NCI-H2196 (cell line): Measurements from ENCODE around the gene KCNQ1.

ENCODE experiments used
- DNase-seq: peaks from one replicate; lab custom pipeline; 2025; ENCODE audit not compliant: unreplicated experiment; lab: John Stamatoyannopoulos, UW

The KCNQ1 gene

DNA sequence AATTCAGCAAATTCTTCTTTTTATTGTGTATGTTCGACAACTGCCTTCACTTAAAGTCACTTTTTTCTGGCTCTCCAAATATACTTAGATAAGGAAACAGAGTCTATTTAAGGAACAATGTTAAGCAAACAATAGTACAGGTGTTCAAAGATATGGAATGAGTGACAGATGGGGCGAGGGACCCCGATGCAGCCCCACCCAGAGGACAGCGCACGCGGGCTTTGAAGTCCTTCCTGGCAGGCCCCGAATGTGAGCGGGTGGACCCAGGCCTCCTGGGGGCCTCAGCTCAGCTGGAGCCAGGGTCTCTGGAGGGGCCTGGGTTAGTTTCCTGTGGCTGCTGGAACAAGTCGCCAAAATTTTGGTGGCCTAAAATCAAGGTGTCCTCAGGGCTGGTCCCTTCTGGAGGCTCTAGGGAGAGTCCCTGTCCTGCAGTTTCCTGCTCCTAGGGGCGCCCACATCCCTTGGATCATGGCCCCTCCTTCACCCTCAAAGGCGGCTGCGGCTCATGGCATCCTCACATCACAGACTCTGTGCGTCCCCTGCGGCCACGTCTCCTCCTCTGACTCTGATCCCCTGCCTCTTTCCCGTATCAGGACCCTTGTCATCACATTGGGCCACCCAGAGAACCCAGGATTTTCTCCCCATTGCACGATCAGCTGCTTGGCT is 295.6 kb downstream of the KCNQ1 start:
- no peak for DNase-seq

DNA sequence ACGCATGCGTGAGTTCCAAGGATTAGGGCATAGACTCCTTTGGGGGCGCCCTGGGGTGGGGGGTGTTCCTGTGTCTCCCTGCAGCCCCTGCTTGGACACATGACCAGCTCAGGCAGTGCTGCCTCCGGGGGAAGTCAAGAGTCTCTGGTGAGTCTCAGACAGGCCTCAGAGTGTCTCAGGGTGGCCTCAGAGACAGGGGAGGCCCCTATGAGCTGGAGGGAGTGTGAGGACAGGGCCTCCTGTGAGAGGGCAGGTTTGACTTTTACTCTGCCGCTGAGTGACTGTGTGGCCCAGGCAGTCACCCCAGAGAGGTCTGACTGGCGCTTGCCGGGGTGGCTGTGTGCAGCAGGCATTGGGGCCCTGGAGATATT is 296.2 kb downstream of the KCNQ1 start:
- DNase-seq = no peak

DNA sequence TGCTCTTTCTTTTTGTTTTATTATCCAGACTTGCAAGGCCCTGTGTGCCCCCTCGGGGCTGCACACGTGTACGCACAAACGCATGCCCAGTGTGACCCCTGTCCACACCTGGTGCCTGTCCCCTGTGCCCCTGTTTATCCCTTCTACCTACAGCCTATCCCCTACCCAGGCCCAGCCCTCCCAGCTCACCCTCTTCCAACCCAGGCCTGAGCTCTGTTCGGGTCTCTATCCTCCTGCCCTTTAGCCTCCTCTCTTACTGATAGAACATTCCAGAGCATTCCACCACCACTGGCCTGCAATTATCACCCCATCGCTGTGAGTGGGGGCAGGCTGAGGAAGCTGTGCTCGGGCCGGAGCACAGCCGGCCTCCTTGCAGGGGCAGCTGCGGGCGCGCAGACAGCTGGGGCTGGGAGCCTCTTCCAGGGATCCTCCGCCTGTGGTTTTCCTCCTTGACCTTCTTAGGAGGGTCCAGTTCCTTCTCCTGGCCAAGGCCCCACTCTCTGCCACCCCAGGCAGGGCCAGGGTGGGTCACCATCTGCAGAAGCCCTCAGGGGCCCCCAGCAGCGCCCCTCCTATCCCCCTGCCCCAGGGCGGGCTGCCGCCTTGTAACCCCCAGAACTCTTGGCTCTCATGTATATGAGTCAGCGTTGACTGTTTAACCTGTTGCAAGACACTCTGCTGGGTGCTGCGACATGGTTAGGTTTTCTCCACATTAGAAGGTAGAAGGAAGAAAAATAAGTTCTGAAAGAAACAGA is 296.7 kb downstream of the KCNQ1 start:
- no peak for DNase-seq

DNA sequence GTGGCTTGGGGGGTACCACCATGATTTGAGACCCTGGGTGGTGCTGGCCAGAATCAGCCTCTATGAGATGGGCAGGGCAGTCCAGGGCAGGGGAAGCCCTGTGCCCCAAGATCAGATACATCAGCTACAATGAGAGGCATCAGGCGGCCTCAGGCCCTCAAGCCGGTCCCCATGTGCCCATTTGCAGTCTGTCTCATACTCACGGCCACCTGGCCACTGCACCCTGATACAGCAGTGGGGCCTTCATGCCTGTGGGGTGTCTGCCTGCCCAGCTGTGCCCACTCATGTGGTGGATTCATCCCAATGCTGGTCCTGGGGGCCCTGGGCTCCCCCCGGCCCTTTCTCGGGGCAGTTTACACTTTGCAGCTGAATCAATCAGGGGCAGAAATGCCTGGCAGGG is 297.4 kb downstream of the KCNQ1 start:
- no peak for DNase-seq

DNA sequence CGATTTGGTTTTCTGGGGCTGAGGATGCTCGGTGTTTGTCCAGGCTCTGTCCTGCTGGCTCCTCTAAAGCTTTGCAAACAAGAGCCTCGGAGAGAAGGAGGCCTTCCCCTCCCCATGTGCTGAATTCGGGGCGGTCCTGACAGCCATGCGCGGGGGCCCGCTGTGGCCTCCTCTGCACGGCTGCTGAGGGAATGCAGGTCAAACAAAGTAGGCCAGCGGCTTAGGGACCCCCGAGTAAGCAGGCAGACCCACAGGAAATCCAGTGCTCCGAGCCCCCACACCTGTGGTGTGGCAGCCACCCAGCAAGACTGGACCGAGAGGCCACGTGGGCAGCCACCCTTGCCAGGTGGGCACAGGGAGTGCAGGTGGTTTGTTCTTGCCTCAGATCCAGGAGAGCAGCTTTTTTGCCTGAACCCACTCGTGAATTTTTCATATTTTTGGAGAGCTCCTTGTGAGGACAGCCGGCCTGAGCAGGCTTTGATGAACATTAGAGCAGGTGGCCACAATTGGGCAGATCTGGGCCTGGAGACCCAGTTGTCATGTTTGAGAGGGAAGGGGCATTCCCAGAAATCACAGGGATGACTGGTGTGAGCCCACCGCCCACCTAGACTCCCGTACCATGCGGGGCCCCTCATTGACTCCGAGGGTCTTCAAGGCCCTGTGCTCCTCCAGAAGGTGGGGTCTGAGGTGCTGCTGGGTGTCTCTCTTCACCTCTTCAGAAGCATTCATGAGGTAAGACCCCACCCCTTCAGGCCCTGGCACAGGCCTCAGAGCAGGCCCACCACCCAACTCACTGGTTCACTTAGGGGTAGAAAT is 298.0 kb downstream of the KCNQ1 start:
- DNase-seq = no peak

DNA sequence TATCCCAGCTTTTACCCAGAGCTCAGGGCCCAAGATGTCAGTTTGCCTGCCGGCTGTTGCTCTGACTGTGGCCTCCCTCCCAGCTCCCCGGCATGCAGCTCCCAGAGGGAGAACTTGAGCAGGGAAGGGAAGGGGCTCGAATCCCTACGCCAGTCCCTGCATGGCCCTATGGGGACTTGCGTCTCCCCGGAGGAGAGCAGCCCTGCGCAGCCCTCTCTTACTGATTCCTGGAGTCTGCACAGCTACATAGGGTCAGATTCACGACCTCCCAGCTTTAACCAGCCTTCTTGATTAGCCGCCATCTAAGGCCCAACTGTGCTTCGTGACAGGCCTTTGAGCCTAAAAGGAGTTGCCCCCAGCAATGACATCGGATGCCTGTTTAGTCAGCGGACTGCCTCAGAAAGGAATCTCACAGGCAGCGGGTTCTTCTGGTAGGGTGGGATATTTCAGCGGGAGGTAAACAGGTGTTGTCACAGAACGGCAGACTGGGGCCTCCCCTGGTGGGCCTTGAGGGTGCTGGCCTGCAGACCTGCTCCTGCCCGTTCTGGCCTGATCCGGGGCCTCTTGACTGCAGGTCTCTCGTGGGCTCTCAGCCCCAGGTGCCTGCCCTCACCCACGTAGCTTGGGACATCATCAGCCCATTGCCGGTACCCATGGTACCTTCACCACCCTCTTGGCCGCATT is 298.8 kb downstream of the KCNQ1 start:
- DNase-seq = no peak

DNA sequence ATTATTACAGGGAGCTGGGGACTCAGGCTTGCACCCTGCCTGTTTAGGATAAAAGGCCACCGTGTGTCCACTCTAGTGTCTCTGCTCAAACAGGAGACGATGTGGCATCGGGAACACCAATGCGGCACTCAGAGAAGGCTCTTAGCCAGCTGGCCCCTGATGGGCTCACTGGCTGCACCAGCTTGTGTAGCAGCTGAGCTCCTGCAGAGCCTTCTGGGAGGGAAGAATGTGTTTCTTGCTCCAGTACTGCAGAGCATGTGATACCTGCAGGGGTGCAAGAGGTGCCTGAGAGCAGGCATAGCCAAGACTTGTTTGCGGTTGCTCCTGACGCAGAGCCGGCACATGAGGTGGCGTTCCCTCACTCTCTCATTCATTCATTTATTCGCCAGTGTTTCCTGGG is 299.4 kb downstream of the KCNQ1 start:
- DNase-seq = no peak

DNA sequence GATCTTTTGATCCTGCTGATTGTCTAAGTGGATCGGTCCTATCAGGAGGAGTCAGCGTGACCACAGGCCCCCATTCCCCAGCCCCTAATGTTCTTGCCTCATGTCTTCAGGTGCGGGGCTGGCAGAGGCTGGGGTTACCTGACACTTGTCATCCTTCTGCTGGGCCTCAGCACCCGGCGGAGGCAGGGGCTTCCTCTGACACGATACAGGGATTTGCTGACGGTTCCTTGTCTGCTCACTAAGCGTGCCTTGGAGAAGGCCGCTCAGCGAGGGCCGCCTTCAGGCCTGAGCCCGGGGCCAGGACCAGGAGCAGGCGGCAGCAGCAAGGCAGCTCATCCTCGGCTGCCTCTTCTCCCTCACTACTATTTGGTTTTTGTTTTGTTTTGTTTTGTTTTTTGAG is 300.7 kb downstream of the KCNQ1 start:
- no peak for DNase-seq

DNA sequence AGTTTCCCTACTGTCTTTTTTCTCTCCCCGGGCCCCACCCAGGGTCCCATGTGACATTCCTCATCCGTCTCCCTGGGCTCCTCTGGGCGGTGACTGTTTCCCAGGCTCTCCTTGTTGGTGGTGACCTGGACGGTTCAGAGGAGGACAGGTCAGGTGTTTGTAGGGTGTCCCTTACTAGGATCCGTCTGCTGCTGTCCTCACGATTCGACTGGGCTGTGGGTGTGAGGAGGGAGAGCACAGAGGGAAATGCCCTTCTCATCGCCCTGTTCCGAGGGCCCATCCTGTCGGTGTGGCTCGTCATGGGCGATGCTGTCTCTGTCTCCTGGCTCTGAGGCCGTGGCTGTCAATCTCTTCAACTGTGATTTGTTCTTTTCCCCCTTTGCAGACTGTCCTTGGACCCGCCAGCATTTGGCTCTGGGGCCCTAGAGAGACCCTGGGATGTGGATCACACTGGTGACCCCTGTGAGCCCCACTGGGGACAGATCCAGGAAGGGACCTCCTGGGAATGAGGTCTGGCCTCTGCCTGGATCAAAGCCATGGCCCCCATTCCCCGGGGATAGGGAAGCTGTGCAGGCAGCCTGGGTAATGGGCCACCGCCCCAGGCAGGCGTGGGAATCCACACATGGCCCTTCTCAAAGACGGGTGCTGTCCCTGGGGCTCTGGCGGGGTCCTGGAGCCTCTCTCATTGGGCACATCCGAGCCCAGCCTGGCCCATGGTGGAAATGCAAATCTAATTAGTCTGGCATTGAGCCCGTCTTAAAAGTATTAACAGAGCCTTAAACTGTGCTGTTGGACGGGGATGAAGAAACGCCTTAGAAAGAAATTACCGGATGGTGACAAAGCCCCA is 301.8 kb downstream of the KCNQ1 start:
- DNase-seq = no peak

DNA sequence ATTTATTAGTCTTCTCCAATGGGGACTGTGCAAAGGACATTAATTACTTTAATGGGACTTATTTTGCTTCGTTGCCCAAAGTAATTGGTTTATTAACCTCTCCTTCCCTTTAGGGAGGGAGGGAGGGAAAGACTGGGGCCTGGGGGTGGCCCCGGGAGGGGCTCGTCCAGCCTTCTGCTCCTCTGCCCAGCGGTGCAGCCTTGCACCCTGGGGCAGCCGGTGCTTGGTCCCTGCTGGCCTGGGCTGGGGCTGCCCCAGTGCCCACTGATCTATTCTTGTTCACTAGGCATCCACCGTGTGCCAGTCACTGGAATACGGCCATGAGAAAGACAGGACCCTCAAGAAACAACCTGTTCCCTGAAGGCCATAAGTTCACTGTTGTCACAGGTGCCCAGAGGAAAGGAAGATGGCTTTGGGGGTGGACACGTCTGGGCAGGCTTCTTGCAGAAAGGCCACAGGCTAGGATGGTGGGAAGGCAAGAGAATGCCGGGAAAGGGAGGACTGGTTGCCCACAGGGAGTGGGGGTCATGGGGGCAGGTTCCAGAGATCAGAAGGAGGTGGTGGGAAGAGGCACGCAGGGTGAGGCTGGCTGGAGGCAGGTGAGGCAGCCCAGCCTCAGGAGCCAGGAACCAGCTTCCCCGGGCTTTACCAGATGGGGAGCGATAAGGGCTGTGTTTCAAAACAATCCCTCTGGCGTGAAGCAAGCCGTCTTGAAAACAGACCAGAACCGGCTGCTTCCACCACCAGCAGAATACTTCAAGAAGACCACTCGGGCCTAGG is 302.6 kb downstream of the KCNQ1 start:
- no peak for DNase-seq

DNA sequence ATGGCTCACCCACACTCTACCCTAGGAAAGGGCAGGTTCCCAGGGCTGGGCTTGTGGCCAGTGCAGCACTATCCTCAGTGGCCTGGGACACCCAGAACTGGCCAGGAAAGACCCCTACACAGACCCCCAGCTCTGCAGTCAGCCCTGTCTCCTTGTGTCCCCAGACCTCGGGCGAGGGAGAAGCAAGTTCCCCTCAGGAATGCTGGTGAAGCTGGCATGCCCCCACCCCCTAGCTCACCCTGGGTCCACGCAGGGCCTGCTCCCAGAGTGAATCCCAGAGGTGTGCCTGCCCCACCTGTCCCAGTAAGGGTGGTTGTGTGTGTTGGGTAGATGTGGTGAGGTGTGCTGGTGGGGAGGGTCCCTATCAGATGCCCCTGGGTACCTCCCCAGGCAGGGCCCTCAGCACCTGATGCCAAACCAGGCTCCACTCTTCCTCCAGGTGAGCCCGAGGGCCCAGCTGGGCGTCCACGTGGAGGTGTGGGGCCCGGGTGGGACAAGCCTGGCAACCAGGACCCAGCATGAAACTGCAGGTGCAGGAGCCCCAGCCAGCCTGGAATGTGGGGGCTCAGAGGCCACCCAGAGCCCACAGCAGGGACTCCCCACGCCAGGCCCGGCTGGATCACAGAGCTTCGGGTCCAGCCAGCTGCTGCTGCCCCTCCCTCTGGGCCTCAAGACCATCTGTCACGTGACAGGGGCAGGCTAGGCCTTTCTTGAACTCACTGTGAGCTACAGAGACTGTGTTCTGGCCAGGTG is 303.4 kb downstream of the KCNQ1 start:
- no peak for DNase-seq

DNA sequence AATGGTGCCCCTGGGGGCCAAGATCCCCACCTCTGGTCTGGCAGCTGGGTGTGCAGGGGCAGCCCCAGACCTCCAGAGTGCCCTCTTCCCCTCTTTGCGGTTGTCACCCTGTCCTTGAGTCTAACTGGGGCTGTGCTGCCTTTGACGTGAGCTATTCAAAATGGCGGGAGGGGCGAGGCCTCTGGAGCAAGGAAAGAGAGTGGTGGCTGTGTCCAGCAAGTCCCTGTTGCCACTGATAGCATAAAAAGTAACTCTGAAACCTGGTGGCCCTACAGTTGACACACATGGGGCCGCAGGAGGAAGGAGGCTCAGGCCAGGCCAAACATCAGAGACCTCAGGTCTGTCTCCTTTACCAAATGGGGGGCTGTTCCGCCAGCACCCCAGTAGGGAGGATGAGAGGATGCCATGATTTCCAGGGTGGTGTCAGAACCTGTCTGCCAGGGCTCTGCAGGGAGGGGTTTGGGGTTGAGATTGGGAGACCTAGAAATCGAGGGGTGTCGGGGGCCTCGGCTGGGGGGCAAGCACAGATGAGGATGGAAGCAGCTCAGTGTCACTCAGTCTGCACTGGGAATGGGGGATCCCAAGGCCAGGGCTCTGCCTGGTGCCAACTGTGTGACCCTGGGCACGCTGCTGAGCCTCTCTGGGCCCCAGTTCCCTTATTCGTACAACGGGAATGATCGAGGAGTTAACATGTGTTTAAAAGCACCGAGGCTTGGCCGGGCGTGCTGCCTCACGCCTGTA is 304.2 kb downstream of the KCNQ1 start:
- no peak for DNase-seq

DNA sequence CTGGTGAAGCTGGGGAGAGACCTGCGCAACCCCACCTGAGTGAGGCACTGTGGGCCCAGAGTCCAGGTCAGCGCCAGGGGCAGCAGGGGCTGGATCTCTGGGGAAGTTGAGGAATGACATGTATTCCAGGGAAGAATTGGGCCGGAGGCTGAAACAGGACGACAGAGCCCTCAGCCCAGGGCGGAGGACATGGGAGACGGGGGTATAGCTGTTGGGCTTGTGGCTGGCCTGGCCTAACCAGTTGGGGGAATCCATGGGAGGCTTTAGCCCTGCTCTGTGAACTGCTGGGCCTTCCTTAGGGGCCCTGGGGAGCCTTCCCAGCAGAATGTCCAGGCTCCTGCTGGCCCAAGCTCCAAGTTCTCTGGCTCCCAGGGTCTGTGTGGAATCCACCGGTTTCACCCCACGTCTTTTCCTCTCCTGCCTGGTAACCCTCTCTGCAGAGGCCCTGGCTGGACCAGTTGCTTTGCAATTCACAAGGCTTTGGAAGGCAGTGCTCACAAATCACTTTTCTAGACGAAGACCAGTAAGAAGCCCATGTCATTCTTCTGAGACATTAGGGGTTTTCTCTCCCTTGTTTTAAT is 305.4 kb downstream of the KCNQ1 start:
- DNase-seq = no peak

DNA sequence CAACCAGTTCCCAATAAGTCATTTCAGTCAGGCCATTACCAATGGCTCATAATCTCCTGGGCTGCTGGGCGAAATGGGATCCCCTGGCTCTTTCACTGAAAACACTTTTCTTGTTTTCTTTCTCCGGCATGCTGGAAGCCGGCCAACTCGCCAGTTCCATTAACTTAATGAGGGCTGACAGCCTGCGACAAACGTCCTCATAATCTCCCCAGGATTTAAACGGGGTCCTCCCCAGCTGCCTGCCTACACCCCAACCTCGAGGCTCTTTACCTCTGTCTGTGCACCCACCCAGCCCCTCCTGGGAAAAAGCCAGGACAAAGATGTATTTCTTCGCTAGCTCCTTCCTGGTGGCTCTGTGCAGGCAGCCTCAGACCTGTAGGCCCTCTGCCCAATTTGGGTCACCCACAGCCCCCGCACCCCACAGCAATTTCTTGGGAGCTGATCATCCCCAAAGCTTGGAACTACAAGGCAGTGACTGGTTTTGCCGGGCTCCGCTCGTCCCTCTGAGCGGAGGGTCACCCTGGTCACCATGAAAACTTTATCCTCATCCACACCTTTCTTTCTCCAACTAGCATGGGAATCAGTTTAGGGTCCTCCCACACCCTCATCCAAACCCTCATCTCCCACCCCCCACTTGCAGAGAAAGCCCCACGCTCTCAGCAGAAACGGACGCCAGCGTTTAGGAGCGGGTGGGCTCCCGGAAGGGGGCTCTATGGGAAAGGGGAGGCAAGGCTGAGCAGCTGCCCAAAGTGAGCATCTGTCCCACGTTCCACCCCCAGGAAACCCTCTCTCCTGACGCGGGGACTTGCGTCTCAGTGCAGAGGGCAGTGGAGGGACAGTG is 306.1 kb downstream of the KCNQ1 start:
- DNase-seq = peak; percentile 60

DNA sequence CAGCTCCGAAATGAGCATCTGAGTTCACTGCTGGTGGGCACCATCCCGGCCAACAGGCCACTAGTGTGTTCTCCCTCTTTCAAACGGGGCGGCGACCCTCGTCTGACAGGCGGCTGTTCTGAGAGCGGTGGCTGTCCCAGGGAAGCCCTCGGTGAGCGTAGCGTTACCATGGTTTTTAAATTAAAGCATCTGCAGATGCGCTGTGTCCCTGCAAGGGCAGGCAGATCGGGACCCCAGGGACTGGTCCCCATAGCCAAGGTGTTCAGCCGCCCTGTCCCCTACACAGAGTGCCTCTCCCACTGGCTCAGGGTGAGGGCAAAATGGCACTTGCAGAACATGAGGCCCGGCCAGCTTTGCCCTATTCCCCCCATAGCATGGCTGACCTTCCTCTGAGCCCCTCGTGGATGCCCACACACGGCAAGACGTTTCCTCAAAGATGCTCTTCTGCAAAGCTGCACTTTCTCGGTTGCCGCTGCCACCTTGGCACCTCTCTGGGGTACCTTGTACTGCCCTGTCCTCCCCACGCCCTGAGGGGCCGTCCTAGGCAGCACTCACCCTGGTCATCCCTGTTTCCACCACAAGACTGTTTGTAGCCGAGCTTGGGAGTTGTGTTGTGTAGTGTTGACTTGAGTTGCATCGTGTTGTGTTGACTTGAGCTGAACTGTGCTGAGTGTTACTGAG is 306.9 kb downstream of the KCNQ1 start:
- no peak for DNase-seq

DNA sequence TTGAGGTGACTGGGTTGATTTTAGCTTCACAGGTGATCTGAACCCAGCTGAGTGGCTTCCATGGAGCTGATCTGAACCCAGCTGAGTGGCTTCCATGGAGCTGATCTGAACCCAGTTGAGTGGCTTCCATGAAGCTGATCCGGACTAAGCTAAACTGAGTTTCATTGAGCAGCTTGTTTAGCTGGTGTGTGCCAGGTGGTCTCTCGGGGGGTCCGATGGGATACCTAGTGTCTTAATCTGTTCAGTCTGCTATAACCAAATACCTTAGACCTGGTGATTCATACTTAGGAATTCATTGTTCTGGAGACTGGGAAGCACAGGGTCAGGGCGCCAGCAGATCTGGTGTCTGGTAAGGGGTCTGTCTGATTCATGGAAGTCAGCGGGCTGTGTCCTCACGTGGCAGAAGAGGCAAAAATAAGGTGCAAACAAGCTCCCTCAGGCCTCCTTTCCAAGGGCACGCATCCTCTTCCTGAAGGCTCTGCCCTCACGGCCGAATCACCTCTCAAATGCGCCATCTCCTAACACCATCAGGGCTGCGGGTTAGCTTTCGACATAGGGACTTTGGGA is 307.5 kb downstream of the KCNQ1 start:
- DNase-seq = no peak
